Tibial nerve (tissue), 4 donors: Measurements from ENCODE around the gene SPATA31D4.
"Not testable (repeated sequence)": the region's sequence is repeated elsewhere in the genome, so short reads cannot be mapped to it uniquely, and the experiment has no call there.

Source experiments
- CTCF ChIP-seq, 5 experiments: fragments of 200-600 bp in 3 of 5; fragments of 450-650 bp in 2 of 5; sonication (generic) in 3 of 5; IDR thresholded peaks; one replicate each; pipeline ENCODE4 v1.5.1; 2016 to 2019; ENCODE audit warnings: antibody characterized with exemption in 5 of 5, mild to moderate bottlenecking in 3 of 5, moderate library complexity in 2 of 5
- EP300 ChIP-seq, 2 donors: sonication (generic); formaldehyde crosslinking; IDR thresholded peaks; one replicate each; pipeline ENCODE4 v1.6.1; 2017; ENCODE audit warnings: antibody characterized with exemption in 2 of 2, mild to moderate bottlenecking in 1 of 2
- POLR2A ChIP-seq, 2 donors: fragments of 450-650 bp; IDR thresholded peaks; one replicate each; pipeline ENCODE4 v1.6.1; 2017; ENCODE audit warnings: antibody characterized with exemption in 2 of 2, mild to moderate bottlenecking in 2 of 2, moderate library complexity in 2 of 2

- not testable (repeated sequence) for TF ChIP-seq CTCF, POLR2A, EP300 (IDR thresholded peaks at IDR 0.05)
Observed at GRCh38 chr9:81943393-81943792, 15.2 kb downstream of the SPATA31D4 start, which contains the start of gene SPATA31D3.
